Stimulated activated naive CD8-positive, alpha-beta T cell treated with anti-CD3 and anti-CD28 coated beads, Interleukin-15, Interleukin-2, amounts not matched to agents 100 U/mL and 50 U/mL, for 24 hours (primary cell): ENCODE measurements around the gene ITGAD.
"Not testable (repeated sequence)": the region's sequence is repeated elsewhere in the genome, so short reads cannot be mapped to it uniquely, and the experiment has no call there.

Source experiments
- ATAC-seq: fragments of 150-1000 bp; cut with Tn5 transposase; one replicate; pipeline ENCODE4 v1.10.0; 2021
- DNase-seq: peaks from one replicate; pipeline ENCODE4 v3.0.0; 2021

Gene ITGAD

DNA sequence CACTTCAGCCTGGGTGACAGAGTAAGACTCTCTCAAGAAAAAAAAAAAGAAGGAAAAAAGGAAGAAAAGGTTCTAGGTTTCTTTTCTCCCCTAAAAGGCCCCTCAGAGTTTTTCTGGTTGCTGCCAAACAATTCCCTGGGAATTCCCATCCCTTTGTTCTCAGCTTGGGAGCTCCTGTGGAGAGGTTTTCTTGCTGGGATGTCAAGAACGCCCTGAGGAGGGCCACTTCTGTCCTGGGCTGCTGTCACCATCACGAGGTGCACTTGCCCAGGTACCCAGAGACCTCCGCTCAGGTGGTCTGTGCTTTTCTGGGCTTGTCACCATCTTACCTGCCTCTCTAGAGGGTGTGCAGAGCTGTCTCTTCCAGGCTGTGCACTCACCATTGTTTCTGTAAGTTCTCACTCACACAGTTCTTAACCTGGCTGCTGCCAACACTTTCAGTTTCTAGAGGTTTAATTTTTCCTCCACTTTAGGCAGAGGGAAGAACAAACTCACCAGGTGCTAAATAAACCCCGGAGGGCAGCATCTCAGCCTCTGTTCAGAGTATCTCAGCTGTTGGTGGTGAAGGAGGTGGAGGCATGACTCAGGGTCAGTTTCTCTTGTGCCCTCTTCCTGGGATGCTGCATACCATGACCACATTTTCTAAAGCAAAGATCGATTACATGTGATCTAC lies 37.4 kb downstream of the ITGAD start:
- peak; percentile 73 for ATAC-seq
- no peak for DNase-seq

DNA sequence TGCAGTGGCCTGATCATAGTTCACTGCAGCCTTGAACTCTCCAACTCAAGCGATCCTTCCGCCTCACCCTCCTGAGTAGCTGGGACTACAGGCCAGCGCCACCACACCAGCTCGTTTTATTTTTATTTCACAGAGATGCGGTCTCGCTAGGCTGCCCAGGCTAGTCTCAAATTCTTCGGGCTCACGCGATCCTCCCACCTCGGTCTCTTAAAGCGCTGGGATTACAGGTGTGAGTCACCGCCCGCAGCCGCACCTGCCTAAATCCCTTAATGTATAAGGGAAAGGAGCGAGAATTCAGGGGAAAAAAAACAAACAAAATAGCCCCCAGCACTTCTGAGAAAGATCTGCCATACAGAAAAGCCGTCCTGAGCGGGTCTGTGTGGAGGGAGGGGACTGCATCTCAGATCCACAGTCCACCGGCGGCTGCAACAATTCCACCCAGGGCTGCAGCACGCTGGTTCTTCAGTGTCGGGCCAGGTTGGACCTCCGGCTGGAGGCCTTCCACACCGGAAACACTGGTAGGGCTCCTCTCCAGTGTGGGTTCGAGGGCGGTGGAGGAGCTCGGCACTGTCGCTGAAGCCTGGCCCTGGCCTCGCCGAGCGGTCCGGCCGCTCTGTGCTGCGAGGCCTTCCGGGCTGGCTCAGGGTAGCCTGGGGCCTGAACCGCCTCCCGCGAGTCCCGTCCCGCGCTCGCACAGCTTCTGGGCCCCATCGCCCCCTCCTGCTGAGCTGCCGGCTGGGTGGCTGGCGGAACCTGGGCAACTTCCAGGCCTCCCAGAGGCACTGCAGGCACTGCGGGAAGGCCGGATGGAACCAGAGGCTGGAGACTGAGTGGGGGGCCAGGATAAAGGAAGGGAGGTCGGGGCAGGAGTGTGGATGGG lies 42.4 kb downstream of the ITGAD start:
- ATAC-seq (no peak), DNase-seq (no peak)

DNA sequence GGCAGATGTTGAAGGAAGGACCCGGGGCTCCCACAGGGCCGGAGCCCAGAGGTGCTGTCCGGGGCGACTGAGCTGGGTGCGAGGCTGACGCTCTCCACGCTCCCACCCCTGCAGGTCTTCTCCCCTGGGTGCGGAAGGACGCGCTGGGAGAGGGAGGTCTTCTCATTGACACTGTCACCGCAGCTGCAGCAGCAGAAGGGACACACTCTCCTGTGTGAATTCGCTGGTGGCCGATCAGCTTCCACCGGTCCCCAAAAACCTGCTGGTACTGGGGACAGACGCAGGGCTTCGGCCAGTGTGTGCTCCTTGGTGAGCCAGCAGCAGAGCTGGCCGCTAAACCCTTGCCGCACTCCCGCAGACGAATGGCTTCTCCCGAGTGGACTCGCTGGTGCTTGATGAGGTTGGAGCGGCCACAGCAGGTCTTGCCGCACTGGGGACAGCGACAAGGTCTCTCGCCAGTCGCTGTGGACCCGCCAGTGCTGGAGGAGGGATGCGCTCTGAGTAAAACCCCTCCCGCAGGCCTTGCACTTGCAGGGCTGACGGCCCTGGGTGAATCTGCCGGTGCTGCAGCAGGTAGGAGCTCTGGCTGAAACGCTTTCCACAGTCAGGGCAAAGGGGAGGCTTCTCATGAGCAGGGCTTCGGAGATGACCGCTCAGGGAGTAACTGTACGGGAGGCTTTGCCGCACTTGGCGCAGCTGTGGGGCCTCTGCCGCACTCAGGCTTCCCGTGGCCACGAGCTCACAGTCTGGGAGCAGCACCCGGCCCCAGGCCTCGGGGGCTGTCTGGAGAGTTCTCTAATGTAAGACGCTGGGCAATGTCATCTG lies 43.3 kb downstream of the ITGAD start:
- no peak for ATAC-seq
- DNase-seq = no peak

DNA sequence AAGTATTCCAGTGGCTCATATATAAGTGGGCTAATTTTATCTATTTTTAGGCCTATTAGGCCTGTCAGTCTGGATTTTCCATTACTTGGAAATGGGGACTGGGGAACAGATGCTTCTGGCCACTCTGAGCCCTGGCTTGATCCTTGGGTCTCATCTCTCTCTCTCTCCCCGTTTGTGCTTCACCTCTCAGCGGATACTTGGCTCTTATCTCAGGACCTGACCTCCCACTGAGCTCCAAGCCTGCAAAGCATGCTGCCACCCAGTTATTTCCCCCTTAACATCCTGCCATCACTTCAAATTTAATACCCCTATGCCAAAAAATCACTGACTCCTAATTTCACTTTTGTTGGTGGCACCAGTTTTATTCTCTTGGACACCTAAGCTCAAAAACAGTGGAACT lies 45.3 kb downstream of the ITGAD start:
- no peak for DNase-seq
- no peak for ATAC-seq

DNA sequence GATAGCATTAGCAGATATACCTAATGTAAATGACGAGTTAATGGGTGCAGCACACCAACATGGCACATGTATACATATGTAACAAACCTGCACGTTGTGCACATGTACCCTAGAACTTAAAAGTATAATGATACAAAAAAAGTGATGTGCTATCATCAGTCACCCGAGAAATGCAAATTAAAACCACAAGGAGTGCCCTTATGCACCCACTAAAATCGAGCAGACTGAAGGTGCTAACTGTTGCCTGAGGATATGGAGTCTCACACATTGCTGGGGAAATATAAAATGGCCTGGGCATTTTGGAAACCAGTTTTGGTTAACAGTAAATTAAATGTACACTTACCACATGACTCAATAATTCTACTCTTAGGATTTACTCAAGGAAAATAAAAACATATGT lies 45.9 kb downstream of the ITGAD start:
- not testable (repeated sequence) for ATAC-seq, DNase-seq

DNA sequence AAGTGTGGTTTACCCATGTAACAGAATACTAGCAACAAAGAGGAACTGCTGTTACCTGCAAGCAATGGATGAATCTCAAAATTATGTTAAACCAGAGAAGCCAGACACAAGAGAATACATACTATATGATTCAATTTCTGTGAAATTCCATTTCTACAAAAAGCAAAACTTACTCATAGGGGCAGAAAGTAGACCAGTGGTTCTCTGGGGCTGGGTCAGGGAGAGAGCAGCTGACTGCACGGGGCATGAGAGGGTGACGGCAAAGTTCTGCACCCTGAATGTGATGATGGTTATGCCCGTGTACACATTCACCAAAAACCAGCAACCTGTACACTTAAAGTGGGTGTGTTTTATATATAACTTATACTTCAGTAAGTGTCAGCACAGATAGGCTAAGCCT lies 46.4 kb downstream of the ITGAD start:
- DNase-seq (no peak), ATAC-seq (peak; percentile 33)

DNA sequence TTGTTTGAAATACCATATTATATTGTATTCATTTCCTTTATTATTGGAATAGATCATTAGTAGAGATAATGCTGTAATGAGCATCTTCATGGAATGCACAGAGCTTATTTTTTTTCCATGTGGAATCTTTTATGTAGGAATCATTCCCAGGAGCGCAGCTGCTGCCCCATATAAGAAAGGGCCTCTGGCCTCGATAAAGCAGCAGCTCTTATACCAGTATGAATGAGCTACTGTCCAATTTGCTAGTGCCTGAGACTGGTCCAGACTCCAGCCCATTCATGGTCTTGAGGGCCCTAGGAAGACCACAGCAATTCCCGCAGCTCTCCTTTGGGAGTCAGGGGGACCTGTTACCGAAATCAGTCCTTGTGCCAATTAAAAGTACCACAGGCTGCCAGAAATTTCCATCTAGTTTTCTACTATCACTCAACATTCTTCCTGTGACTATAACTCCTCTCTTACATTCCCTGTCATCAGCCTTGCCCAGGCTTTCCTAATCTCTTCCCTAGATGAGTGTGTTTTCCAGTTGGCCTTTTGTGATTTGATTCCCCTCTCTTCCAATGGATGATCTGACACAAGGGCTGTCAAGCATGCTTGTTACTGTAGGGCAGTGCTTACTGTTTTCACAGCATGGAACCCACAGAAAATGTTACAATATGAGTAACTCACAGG lies 47.5 kb downstream of the ITGAD start:
- DNase-seq (no peak), ATAC-seq (no peak)

DNA sequence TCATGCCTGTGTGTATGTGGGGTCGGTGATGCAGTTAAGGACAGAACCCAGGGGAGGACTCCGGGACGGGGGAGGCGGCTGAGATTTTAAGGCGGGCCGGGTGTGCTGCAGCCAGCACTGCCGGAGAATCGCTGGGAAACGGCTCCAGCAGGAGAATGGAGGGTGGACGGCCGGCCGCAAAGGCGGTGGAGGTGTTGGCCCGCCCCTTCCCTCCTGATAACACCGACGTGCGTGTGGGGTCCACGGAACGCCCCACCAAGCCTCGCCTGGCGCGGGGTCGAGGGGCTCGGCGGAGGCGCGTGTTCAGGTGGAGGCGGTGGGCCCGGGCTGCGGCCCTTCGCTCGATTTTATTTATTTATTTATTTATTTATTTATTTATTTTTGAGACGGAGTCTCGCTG lies 48.8 kb downstream of the ITGAD start:
- DNase-seq = no peak
- ATAC-seq = no peak

DNA sequence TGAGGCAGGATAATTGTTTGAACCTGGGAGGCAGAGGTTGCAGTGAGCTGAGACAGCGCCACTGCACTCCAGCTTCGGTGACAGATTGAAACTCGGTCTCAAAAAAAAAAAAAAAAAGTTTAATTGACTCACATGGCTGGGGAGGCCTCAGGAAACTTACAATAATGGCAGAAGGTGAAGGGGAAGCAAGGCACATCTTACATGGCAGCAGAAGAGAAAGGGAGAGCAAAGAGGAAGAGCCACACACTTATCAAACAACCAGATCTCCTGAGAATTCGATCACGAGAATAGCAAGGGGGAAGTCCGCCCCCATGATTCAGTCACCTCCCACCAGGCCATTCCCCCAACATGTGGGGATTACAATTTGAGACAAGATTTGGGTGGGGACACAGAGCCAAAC lies 52.8 kb downstream of the ITGAD start:
- not testable (repeated sequence) for DNase-seq, ATAC-seq

DNA sequence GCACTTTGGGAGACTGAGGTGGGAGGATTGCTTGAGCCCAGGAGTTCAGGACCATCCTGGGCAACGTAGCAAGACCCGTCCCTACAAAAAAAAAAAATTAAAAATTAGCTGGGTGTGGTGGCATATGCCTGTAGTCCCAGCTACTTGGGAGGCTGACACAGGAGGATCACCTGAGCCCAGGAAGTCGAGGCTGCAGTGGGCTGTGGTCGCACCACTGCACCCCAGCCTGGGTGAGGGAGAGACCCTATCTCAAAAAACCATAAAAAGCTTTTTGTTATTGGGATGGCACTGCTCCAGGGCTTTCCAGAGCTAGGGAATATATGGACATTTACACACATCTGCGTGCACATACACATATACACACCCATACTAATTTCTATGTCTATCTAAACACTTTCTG lies 58.1 kb downstream of the ITGAD start:
- no peak for ATAC-seq
- DNase-seq = no peak

DNA sequence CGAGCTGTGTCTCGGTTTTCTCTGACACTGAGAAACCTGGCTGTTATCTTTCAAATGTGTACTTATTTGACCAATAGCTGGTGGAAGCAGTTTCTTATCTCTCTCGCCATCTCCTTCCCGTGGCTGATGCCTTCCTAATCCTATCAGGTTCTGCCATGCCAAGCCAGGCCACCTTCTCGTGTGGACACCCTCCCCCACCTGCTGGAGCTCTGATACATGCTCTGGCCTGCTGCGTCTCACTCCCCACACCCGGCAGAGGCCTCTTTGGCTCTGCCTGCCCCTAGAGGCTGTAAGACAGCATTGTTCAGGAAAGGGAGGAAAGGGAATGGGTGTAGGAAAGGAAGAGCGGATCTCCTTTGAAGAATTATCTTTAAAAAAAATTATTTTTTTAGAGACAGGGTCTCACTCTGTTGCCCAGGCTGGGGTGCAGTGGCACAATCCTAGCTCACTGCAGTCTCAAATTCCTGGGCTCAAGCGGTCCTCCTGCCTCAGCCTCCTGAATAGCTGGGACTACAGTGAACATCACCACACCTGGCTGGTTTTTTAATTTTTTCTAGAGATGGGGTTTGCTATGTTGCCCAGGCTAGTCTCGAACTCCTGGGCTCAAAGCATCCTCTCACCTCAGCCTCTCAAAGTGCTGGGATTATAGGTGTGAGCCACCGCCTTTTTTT lies 58.7 kb downstream of the ITGAD start:
- DNase-seq (no peak), ATAC-seq (no peak)

DNA sequence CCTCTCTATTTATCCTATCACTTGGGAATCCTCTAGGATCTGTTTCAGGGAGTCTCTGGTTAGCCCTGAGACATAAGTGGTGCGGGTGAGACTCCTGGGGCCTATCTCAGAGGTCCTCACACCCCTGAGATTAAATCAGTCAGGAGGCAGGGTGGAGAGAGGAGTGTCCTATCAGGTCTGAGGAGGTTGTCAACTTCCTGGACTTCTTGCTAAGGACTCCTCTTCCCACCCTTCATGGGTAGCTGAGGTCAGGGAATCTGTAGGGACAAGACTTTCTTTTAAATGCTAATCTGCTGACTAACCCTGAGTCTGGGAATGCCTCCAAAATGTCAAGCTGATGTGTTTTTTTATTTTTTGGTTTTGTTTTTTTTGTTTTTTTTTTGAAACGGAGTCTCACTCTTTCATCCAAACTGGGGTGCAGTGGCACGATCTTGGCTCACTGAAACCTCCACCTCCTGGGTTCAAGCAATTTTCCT lies 59.5 kb downstream of the ITGAD start:
- DNase-seq = no peak
- ATAC-seq = no peak

DNA sequence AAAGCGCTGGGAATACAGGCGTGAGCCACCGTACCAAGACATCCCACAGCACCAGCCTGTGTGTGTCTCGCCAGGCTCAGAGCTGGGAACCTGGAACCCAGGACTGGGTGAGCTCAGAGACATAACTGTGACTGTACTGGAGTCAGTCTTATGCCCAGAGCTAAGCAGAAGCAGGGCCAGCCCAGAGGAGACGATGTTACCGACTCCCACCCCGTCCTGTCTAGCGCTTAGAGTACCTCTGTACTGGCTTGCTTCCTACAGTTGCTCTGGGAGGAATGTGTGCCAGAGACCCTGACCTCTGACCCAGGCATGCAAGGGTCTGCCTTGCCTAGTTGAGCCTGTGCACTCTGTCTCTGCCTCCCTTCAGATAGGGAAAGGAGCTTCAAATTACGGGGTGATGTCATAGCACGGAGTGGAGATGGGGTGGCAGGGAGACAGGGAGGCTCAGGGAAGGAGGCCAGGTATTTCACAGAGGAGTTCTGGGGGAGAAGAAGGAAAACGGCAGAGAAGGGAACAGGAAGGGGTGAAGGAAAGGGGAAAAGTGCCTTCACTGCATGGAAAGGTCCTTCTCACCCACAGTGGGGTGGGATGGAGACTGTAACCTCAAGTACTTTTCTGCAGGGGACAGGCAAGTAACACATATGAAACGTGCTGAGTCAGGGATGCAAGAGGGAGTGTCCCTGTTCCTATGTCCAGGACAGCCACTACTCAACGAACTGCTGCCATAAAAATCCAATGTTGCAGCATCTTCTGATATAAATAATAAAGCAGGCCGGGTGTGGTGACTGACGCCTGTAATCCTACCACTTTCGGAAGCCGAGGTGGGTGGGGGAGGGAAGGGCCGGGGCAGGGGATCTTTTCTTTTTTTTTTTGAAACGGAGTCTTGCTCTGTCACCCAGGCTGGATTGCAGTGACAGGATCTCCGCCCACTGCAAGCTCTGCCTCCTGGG lies 60.4 kb downstream of the ITGAD start:
- ATAC-seq = no peak

DNA sequence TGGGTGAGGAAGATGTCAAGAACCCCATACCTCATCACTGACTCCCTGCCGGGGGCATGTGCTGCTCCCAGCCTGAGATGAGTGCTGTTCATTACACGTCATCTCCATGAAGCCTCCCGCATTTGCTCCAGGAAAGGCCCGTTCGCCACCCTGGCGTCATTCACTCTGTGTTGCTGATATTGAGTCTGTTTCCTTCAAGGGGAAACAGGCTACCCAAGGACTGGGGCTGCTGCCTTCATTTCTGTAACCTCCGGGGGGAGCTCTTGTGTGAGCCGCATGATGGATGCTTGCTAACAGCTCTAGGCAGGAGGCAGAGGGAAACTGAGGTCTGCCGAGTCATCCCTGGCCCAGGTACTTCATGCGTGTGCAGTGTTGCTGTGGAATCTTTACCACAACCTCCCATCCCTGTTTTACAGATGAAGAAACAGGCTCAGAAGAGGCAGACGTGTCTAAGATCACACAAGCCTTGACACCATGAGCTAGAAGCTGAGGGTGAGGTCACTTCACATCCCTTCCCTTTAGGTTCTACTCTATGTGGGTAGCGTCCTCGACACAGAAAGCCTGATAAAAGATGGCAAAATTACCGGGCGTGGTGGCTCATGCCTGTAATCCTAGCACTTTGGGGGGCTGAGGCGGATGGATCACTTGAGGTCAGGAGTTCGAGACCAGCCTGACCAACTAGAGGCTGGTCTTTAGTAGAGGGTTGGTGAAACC lies 62.6 kb downstream of the ITGAD start:
- no peak for ATAC-seq
- DNase-seq = peak; percentile 44

More for the DNA sequence above, 60.4 kb downstream of the ITGAD start:
- DNase-seq = peak; percentile 2

DNA sequence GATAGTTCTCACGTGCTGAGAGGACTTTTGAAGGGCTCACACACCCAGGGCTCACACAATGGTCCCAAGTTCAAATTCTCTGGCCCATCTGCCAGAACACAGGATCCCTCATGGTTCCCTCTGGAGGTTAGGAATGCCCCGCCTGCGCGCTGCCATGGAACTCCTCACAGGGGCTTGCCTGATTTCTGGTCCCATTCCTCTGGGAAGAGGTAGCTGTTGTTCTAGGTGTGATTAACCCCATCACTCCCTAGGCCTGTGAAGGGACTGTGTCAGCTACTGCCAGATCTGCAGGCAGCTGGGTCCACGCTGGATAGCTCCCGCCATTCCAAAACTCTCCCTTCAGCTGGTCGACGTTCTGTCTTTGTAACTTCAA lies 63.8 kb downstream of the ITGAD start:
- DNase-seq = no peak

DNA sequence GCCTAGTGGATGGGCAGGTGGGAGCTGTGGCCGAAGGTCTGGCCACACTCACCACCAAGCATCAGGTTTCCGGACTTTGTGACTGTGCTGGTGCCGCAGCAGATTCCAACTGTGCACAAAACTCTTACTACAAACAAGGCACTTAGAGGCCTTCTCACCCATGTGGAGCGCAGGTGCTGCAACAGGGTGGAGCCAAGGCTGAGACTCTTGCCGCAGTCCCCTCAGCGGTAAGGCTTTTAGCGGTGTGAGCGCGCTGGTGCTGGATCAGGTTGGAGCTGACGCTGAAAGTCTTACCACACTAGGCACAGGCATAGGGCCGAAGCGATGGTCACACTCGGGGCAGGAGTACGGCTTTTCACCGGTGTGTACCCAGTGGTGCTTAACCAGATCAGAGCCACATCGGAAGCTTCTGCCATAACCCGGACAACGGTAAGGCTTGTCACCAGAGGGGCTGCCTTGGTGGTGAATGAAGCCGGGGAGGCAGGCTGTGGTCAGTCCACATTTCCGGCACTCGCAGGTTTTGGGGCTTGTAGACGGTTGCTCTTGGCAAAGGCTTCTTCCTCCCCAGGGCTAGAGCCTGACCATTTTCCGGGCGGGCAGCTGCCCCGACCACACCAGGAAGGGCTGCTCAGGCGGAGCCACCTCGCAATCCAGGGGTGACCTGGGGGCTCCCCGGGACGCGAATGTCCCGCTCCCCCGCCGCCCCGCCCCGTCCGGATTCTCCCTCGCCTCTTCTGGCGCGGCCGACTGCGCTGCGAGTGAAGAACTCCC lies 65.1 kb downstream of the ITGAD start:
- ATAC-seq = no peak
- DNase-seq = peak; percentile 65

More for the DNA sequence above, 63.8 kb downstream of the ITGAD start:
- ATAC-seq = no peak

DNA sequence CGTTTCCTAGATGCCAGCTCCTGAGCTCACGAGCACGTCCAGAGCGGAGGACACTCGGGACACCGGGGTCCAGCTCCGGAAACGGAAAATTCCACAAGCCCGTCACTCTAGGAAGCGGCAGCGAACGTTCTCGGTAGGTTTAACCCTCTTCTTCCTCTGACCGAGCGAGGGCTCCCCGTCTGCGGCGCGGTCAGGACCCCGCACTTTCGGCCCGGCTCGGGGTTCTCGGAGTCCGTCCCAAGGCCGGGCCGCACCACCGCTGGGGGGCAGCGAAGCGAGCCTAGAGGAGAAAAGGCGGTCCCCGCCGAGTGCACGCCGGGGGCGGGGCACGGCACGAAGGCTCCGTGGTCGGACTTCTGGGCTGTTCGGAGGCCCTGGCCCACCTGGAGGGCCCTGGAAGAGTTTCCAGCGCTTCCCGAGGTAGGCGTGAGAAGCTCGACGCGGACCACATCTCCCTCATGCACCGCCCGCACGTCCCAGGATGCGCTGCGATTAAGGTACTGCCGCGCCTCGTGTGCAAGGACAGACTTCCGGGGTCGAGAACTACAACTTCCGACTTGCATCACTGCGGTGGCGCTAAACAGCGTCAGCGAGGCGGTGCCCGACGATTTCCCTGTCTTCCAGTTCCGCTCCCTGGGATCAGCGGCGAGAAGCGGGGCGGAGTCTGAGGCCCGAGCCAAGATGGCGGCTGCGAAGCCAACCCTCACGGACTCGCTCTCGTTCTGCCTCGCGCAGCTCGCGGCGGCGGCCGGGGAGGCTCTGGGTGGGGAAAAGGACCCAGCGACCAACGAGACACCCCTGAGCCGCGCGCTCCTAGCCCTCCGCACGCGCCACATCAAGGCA lies 65.9 kb downstream of the ITGAD start, which contains the start of gene ARMC5:
Gene ARMC5, plus strand, starts transcription at position 658 of the 843 bp plus-strand sequence. Its CDS starts 24 bp downstream, at position 682.
- ATAC-seq = peak; percentile 80
- DNase-seq = peak; percentile 96
